ENCODE results near the gene RHOG. TPM values are rescaled to one million over a fixed set of nuclear protein-coding genes. Genes with fewer than 3 reads are reported as not detected.

RHOG gene
- total and polyA plus RNA-seq, 2 donors (not counting 1 experiment from before 2014, with no cell fraction given) = 10.9 to 53.1 TPM

GRCh38 chr11:3826721-3827120 is 14.0 kb downstream of the RHOG start:
- no peak overlapping the region for H3K4me3 ChIP-seq (replicated peaks in 1 of 4; ENCODE audit: control extremely low read depth in 1 of 4, insufficient read depth in 1 of 4, low read depth in 3 of 4, low read length in 4 of 4)
- no peak for DNase-seq (ENCODE audit: low read depth in 2 of 2)
- H3K27me3 ChIP-seq (ENCODE audit: control insufficient read depth, insufficient read depth, low read length) = no peaks in the 10 kb centered on the region
- H3K36me3 ChIP-seq (ENCODE audit: control insufficient read depth, insufficient read depth, low read length) = peaks cover 5% of the 10 kb centered on the region
- H3K9me3 ChIP-seq (ENCODE audit: control insufficient read depth, insufficient read depth, low read depth, low read length) = no peaks in the 10 kb centered on the region
- no peak overlapping the region for H3K27ac ChIP-seq (ENCODE audit: insufficient read depth, low read length)
- no peaks in the 10 kb centered on the region for H3K4me1 ChIP-seq (ENCODE audit: control insufficient read depth, extremely low read depth, insufficient read depth, low read length)
- H3K4me2 ChIP-seq (ENCODE audit: extremely low read depth, insufficient read depth, low read length) = no peak overlapping the region
- peaks cover 19% of the 10 kb centered on the region for H3K79me2 ChIP-seq (ENCODE audit: control insufficient read depth, insufficient read depth, low read length)
- no peak for TF ChIP-seq EZH2 (IDR thresholded peaks at IDR 0.05; ENCODE audit: low read length, missing control alignments)
- TF ChIP-seq, protein P1, sequence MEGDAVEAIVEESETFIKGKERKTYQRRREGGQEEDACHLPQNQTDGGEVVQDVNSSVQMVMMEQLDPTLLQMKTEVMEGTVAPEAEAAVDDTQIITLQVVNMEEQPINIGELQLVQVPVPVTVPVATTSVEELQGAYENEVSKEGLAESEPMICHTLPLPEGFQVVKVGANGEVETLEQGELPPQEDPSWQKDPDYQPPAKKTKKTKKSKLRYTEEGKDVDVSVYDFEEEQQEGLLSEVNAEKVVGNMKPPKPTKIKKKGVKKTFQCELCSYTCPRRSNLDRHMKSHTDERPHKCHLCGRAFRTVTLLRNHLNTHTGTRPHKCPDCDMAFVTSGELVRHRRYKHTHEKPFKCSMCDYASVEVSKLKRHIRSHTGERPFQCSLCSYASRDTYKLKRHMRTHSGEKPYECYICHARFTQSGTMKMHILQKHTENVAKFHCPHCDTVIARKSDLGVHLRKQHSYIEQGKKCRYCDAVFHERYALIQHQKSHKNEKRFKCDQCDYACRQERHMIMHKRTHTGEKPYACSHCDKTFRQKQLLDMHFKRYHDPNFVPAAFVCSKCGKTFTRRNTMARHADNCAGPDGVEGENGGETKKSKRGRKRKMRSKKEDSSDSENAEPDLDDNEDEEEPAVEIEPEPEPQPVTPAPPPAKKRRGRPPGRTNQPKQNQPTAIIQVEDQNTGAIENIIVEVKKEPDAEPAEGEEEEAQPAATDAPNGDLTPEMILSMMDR (conservative IDR thresholded peaks at IDR 0.05 in 1 of 2, IDR thresholded peaks at IDR 0.05 in 1 of 2; ENCODE audit: low read depth in 1 of 2, low read length in 2 of 2) = no peak
- no peaks in the 10 kb centered on the region for H4K20me1 ChIP-seq (ENCODE audit: control insufficient read depth, extremely low read depth, insufficient read depth, low read length)
- no peak overlapping the region for H2AFZ ChIP-seq (ENCODE audit: low read length)
- no peak overlapping the region for H3K9ac ChIP-seq (ENCODE audit: insufficient read depth, low read length)

- H3K4me3 ChIP-seq (replicated peaks in 1 of 4; ENCODE audit: control extremely low read depth in 1 of 4, insufficient read depth in 1 of 4, low read depth in 3 of 4, low read length in 4 of 4) = no peak overlapping the region
- H3K9ac ChIP-seq (ENCODE audit: insufficient read depth, low read length) = no peak overlapping the region
- no peak overlapping the region for H2AFZ ChIP-seq (ENCODE audit: low read length)
- H3K79me2 ChIP-seq (ENCODE audit: control insufficient read depth, insufficient read depth, low read length) = peaks cover 8% of the 10 kb centered on the region
- no peak for TF ChIP-seq EZH2 (IDR thresholded peaks at IDR 0.05; ENCODE audit: low read length, missing control alignments)
- TF ChIP-seq, protein P1 (conservative IDR thresholded peaks at IDR 0.05 in 1 of 2, IDR thresholded peaks at IDR 0.05 in 1 of 2; ENCODE audit: low read depth in 1 of 2, low read length in 2 of 2) = no peak
- no peak for DNase-seq (ENCODE audit: low read depth in 2 of 2)
- no peaks in the 10 kb centered on the region for H3K4me1 ChIP-seq (ENCODE audit: control insufficient read depth, extremely low read depth, insufficient read depth, low read length)
- H3K9me3 ChIP-seq (ENCODE audit: control insufficient read depth, insufficient read depth, low read depth, low read length) = no peaks in the 10 kb centered on the region
- H3K27ac ChIP-seq (ENCODE audit: insufficient read depth, low read length) = no peak overlapping the region
- no peaks in the 10 kb centered on the region for H3K27me3 ChIP-seq (ENCODE audit: control insufficient read depth, insufficient read depth, low read length)
- peaks cover 5% of the 10 kb centered on the region for H3K36me3 ChIP-seq (ENCODE audit: control insufficient read depth, insufficient read depth, low read length)
- no peaks in the 10 kb centered on the region for H4K20me1 ChIP-seq (ENCODE audit: control insufficient read depth, extremely low read depth, insufficient read depth, low read length)
- H3K4me2 ChIP-seq (ENCODE audit: extremely low read depth, insufficient read depth, low read length) = no peak overlapping the region
Observed at GRCh38 chr11:3825473-3826154, 15.1 kb downstream of the RHOG start.

- Histone ChIP-seq H3K9ac (ENCODE audit: insufficient read depth, low read length) (no peak overlapping the region), H3K4me1 (ENCODE audit: control insufficient read depth, extremely low read depth, insufficient read depth, low read length) (no peaks in the 10 kb centered on the region), H4K20me1 (ENCODE audit: control insufficient read depth, extremely low read depth, insufficient read depth, low read length) (no peaks in the 10 kb centered on the region), H3K4me3 (replicated peaks in 1 of 4; ENCODE audit: control extremely low read depth in 1 of 4, insufficient read depth in 1 of 4, low read depth in 3 of 4, low read length in 4 of 4) (no peak overlapping the region), H3K9me3 (ENCODE audit: control insufficient read depth, insufficient read depth, low read depth, low read length) (no peaks in the 10 kb centered on the region), H3K27me3 (ENCODE audit: control insufficient read depth, insufficient read depth, low read length) (no peaks in the 10 kb centered on the region), H3K4me2 (ENCODE audit: extremely low read depth, insufficient read depth, low read length) (no peak overlapping the region), H3K27ac (ENCODE audit: insufficient read depth, low read length) (no peak overlapping the region), H3K79me2 (ENCODE audit: control insufficient read depth, insufficient read depth, low read length) (peaks cover 3% of the 10 kb centered on the region), H2AFZ (ENCODE audit: low read length) (no peak overlapping the region), H3K36me3 (ENCODE audit: control insufficient read depth, insufficient read depth, low read length) (peaks cover 5% of the 10 kb centered on the region)
- no peak for TF ChIP-seq EZH2 (IDR thresholded peaks at IDR 0.05; ENCODE audit: low read length, missing control alignments)
- TF ChIP-seq, protein P1 (conservative IDR thresholded peaks at IDR 0.05 in 1 of 2, IDR thresholded peaks at IDR 0.05 in 1 of 2; ENCODE audit: low read depth in 1 of 2, low read length in 2 of 2) = peak; percentile 33 to 58
- DNase-seq (ENCODE audit: low read depth in 2 of 2) = peak in 1 of 2 donors; percentile 14
Observed at GRCh38 chr11:3824714-3825472, 15.9 kb downstream of the RHOG start.

Data from fibroblast of lung (primary cell).